Adrenal gland (tissue), 12 donors: Measurements from ENCODE around the gene PIP4K2B. TPM values are rescaled to one million over a fixed set of nuclear protein-coding genes. Genes with fewer than 3 reads are reported as not detected.
A peak's percentile ranks its signal among the peaks of the same experiment; 100 is the strongest.

Experiments
- DNase-seq, 7 donors: peaks; one replicate each; pipeline ENCODE4 v3.0.0-alpha.2; 2019 to 2020
- H3K27ac ChIP-seq, 5 donors: fragments of 200-600 bp; sonication (generic) in 4 of 5; 1 replicate in 3 of 5; 2 replicates in 2 of 5; pipeline versions ENCODE4 v1.5.1 to v1.8.0; 2016 to 2020; ENCODE audit warnings: mild to moderate bottlenecking in 1 of 5
- H3K27me3 ChIP-seq: fragments of 200-600 bp; 2 replicates; pipeline ENCODE4 v1.8.0; 2021
- H3K36me3 ChIP-seq, 2 donors: fragments of 200-600 bp; replicated peaks in 1 of 2; 1 replicate in 1 of 2; 2 replicates in 1 of 2; pipeline versions ENCODE4 v1.5.1 to v1.8.0; 2018 to 2022
- H3K4me1 ChIP-seq, 2 donors: fragments of 200-600 bp; replicated peaks in 1 of 2; 1 replicate in 1 of 2; 2 replicates in 1 of 2; pipeline versions ENCODE4 v1.5.1 to v1.8.0; 2018 to 2021
- H3K4me3 ChIP-seq, 4 donors: fragments of 200-600 bp; sonication (generic) in 3 of 4; one replicate each; pipeline ENCODE4 v1.5.1; 2016 to 2018
- H3K9me3 ChIP-seq, 3 donors: fragments of 200-600 bp; sonication (generic) in 1 of 3; replicated peaks in 1 of 3; 1 replicate in 2 of 3; 2 replicates in 1 of 3; pipeline versions ENCODE4 v1.5.1 to v1.8.0; 2016 to 2021
- CTCF ChIP-seq, 6 experiments: fragments of 450-650 bp in 4 of 6; fragments of 200-600 bp in 2 of 6; sonication (generic) in 1 of 6; IDR thresholded peaks; 1 replicate in 5 of 6; 2 replicates in 1 of 6; pipeline versions ENCODE4 v1.5.1 to v1.8.0; 2016 to 2021; ENCODE audit warnings: antibody characterized with exemption in 6 of 6, mild to moderate bottlenecking in 2 of 6, moderate library complexity in 1 of 6
- POLR2A ChIP-seq, 2 donors: fragments of 450-650 bp; IDR thresholded peaks; one replicate each; pipeline ENCODE4 v1.6.1; 2017; ENCODE audit warnings: antibody characterized with exemption in 2 of 2, mild to moderate bottlenecking in 2 of 2, moderate library complexity in 1 of 2
- WGBS, 4 donors: extraction: QIAGEN DNeasy Blood & Tissue Kit in 2 of 4; methylation state at CpG; one replicate each; pipeline versions ENCODE4 v1.1.5 to v1.1.7; 2013 to 2017; 5-methylcytosine and 5-hydroxymethylcytosine counted together
- intact Hi-C, 2 donors: fragments of 100-400 bp; cut with DNase I; formaldehyde crosslinking; loops; one replicate each; pipeline versions ENCODE4 v1.14.1 to v1.15.0; 2022 to 2023
- polyA plus RNA-seq, 3 donors: library from polyadenylated mRNA; stranded (reverse); fragments of 200-250 nt in 2 of 3; fragments of 350-450 nt in 1 of 3; fragmentation: Illumina TruSeq in 1 of 3; extraction: RNeasy Lipid Tissue Mini Kit (QIAGEN cat#74804) in 1 of 3; gene quantifications; one replicate each; pipeline ENCODE4 v1.2.3, GENCODE V29; 2013 to 2014
- total RNA-seq, 9 donors: library from RNA; depleted of rRNA in 4 of 9; stranded (reverse); fragments of >200 nt in 4 of 9; fragments of 120-200 nt in 1 of 9; fragmentation: NEBNext Ultra II Directional in 1 of 9; extraction: Animal tissue kit (Norgen Biotek cat#: 25700) in 1 of 9; gene quantifications; one replicate each; pipeline versions ENCODE4 v1.1.0 to v1.2.4, GENCODE V29; 2013 to 2023
- donor health status: healthy with polysubstance abuse.
- donor health status: Bipolar disorder and iron deficiency.
- donor health status: DM: yes; HTN: yes; CAD: no.
- donor health status: DM: no; HTN: no; CAD: no.
- donor health status: DM: no; HTN: no; CAD: no.
- donor health status: DM: yes; HTN: yes; CAD: no.

Gene PIP4K2B
- total and polyA plus RNA-seq, 12 donors: 30.0 to 92.4 (median 55.3) TPM

- TF ChIP-seq POLR2A (IDR thresholded peaks at IDR 0.05) (no peak), CTCF (IDR thresholded peaks at IDR 0.05) (no peak)
- Histone ChIP-seq H3K27ac (no peak overlapping the region), H3K4me1 (peaks cover 12 to 33% of the 10 kb centered on the region in 2 donors), H3K27me3 (no peaks in the 10 kb centered on the region), H3K4me3 (no peak overlapping the region), H3K36me3 (peaks cover 0 to 44% of the 10 kb centered on the region in 2 donors), H3K9me3 (no peaks in the 10 kb centered on the region)
- WGBS, 4 donors: 88 to 94% (median 89%) methylated on average over 8 to 19 of the region's 19 CpGs; no CpG with 5 or more reads in 1 of the 4 donors
- intact Hi-C loops: no loop called here
- DNase-seq: no peak
Measured at GRCh38 chr17:38740044-38740443, 59.3 kb downstream of the PIP4K2B start.

GRCh38 chr17:38739305-38739704 is 60.1 kb downstream of the PIP4K2B start:
- DNase-seq: no peak
- Histone ChIP-seq H3K36me3 (peaks cover 0 to 46% of the 10 kb centered on the region in 2 donors), H3K4me1 (peaks cover 14 to 39% of the 10 kb centered on the region in 2 donors), H3K9me3 (no peaks in the 10 kb centered on the region), H3K27ac (no peak overlapping the region), H3K27me3 (no peaks in the 10 kb centered on the region), H3K4me3 (no peak overlapping the region)
- WGBS, 4 donors: 83 to 91% (median 88%) methylated on average over 12 to 14 of the region's 14 CpGs
- intact Hi-C loops: loop anchor here (5.0 kb wide), 2 partner anchors 62 to 67 kb away; partner anchors contain the start of gene EPOP (in 1 of the 2)
- TF ChIP-seq POLR2A (IDR thresholded peaks at IDR 0.05) (no peak), CTCF (IDR thresholded peaks at IDR 0.05) (no peak)

- TF ChIP-seq CTCF (IDR thresholded peaks at IDR 0.05): no peak
- no peak for TF ChIP-seq POLR2A (IDR thresholded peaks at IDR 0.05)
- H3K9me3 ChIP-seq: no peaks in the 10 kb centered on the region
Measured at GRCh38 chr17:38738686-38739085, 60.7 kb downstream of the PIP4K2B start.

GRCh38 chr17:38738007-38738662 is 61.2 kb downstream of the PIP4K2B start:
- peak in 1 of 7 donors; percentile 52 for DNase-seq
- Histone ChIP-seq H3K27me3 (no peaks in the 10 kb centered on the region), H3K36me3 (peaks cover 0 to 58% of the 10 kb centered on the region in 2 donors), H3K4me1 (peaks cover 22 to 45% of the 10 kb centered on the region in 2 donors), H3K9me3 (no peaks in the 10 kb centered on the region), H3K4me3 (no peak overlapping the region), H3K27ac (no peak overlapping the region)
- 81 to 91% (median 89%) methylated on average over 12 to 14 of the region's 14 CpGs for WGBS, 4 donors
- intact Hi-C loops: loop anchor here (5.0 kb wide), 2 partner anchors 61 to 66 kb away; partner anchors contain the start of gene EPOP (in 1 of the 2)
- TF ChIP-seq POLR2A (IDR thresholded peaks at IDR 0.05) (no peak), CTCF (IDR thresholded peaks at IDR 0.05) (no peak)

More at GRCh38 chr17:38738686-38739085, 60.7 kb downstream of the PIP4K2B start:
- H3K4me3 ChIP-seq: no peak overlapping the region
- DNase-seq: peak in 1 of 7 donors; percentile 49
- peaks cover 17 to 41% of the 10 kb centered on the region in 2 donors for H3K4me1 ChIP-seq
- H3K27me3 ChIP-seq: no peaks in the 10 kb centered on the region
- peaks cover 0 to 52% of the 10 kb centered on the region in 2 donors for H3K36me3 ChIP-seq
- no peak overlapping the region for H3K27ac ChIP-seq
- WGBS, 4 donors: 93 to 95% (median 95%) methylated on average over 16 of the region's 16 CpGs
- intact Hi-C loops: loop anchor here (5.0 kb wide), 2 partner anchors 61 to 66 kb away; partner anchors contain the start of gene EPOP (in 1 of the 2)
